HG03558 (cell line): Measurements from ENCODE around the gene ANTXR1.

Source experiments
- ATAC-seq: cut with Tn5 transposase; IDR thresholded peaks from one replicate; pipeline ENCODE4 v1.9.1; 2021; ENCODE audit warnings: moderate number of reproducible peaks; ENCODE audit not compliant: unreplicated experiment; ENCODE audit errors: extremely low read depth

ANTXR1 gene

GRCh38 chr2:69195706-69196105 lies 182.7 kb downstream of the ANTXR1 start:
- ATAC-seq: no peak

- no peak for ATAC-seq
Measured at GRCh38 chr2:69196327-69197117, 183.5 kb downstream of the ANTXR1 start.

- no peak for ATAC-seq
Measured at GRCh38 chr2:69200107-69200520, 187.1 kb downstream of the ANTXR1 start.

- no peak for ATAC-seq
Measured at GRCh38 chr2:69201259-69201658, 188.3 kb downstream of the ANTXR1 start.

GRCh38 chr2:69202327-69202726 lies 189.3 kb downstream of the ANTXR1 start:
- ATAC-seq: no peak

- ATAC-seq: no peak
Measured at GRCh38 chr2:69203166-69203985, 190.4 kb downstream of the ANTXR1 start.

- ATAC-seq: no peak
Measured at GRCh38 chr2:69204654-69205053, 191.7 kb downstream of the ANTXR1 start.

- ATAC-seq: no peak
Measured at GRCh38 chr2:69205076-69205475, 192.1 kb downstream of the ANTXR1 start.

- ATAC-seq: no peak
Measured at GRCh38 chr2:69205491-69205890, 192.5 kb downstream of the ANTXR1 start.

GRCh38 chr2:69208023-69208595 lies 195.1 kb downstream of the ANTXR1 start:
- no peak for ATAC-seq

- ATAC-seq: no peak
Measured at GRCh38 chr2:69209482-69209881, 196.5 kb downstream of the ANTXR1 start.

- no peak for ATAC-seq
Measured at GRCh38 chr2:69210385-69210784, 197.4 kb downstream of the ANTXR1 start.

GRCh38 chr2:69211048-69211447 lies 198.1 kb downstream of the ANTXR1 start:
- ATAC-seq: no peak

GRCh38 chr2:69211686-69212085 lies 198.7 kb downstream of the ANTXR1 start:
- no peak for ATAC-seq

- ATAC-seq: no peak
Measured at GRCh38 chr2:69212238-69213028, 199.5 kb downstream of the ANTXR1 start.

- no peak for ATAC-seq
Measured at GRCh38 chr2:69213201-69213600, 200.2 kb downstream of the ANTXR1 start.

GRCh38 chr2:69213782-69214181 lies 200.8 kb downstream of the ANTXR1 start:
- ATAC-seq: no peak

- ATAC-seq: no peak
Measured at GRCh38 chr2:69214898-69215297, 201.9 kb downstream of the ANTXR1 start.

GRCh38 chr2:69216535-69217332 lies 203.8 kb downstream of the ANTXR1 start:
- ATAC-seq: no peak
